Suppressor macrophage treated with lipopolysaccharide for 4 hours (primary cell): ENCODE results near the gene GNAI3.

ENCODE experiments used
- DNase-seq: peaks from one replicate; pipeline ENCODE4 v3.0.0-alpha.2; 2020

GNAI3 gene

GRCh38 chr1:109527098-109527811, 21.2 kb upstream of the GNAI3 start:
- no peak for DNase-seq

- no peak for DNase-seq
These were observed 20.3 kb upstream of the GNAI3 start for GRCh38 chr1:109527846-109528695.

- no peak for DNase-seq
These were observed 19.7 kb upstream of the GNAI3 start for GRCh38 chr1:109528712-109529111.

GRCh38 chr1:109529881-109530456, 18.4 kb upstream of the GNAI3 start:
- no peak for DNase-seq

GRCh38 chr1:109530457-109531087, 17.8 kb upstream of the GNAI3 start:
- DNase-seq = no peak

- DNase-seq = no peak
These were observed 17.0 kb upstream of the GNAI3 start for GRCh38 chr1:109531380-109531779.

GRCh38 chr1:109531826-109532364, 16.5 kb upstream of the GNAI3 start:
- DNase-seq = no peak

- peak; percentile 85 for DNase-seq
These were observed 15.9 kb upstream of the GNAI3 start for GRCh38 chr1:109532365-109533136.

GRCh38 chr1:109534307-109534858, 14.0 kb upstream of the GNAI3 start:
- no peak for DNase-seq

GRCh38 chr1:109535481-109535880, 12.9 kb upstream of the GNAI3 start:
- DNase-seq = no peak

- DNase-seq = no peak
These were observed 12.4 kb upstream of the GNAI3 start for GRCh38 chr1:109535971-109536491.

GRCh38 chr1:109537450-109538178, 10.8 kb upstream of the GNAI3 start:
- DNase-seq = no peak

GRCh38 chr1:109538827-109539555, 9.4 kb upstream of the GNAI3 start:
- no peak for DNase-seq

- no peak for DNase-seq
These were observed 8.7 kb upstream of the GNAI3 start, which contains the start of gene GPR61 for GRCh38 chr1:109539676-109540075. Gene GPR61 (plus strand): TSS chr1:109539872. CDS start chr1:109543023, 3,151 bp downstream.

GRCh38 chr1:109541102-109541501, 7.3 kb upstream of the GNAI3 start:
- DNase-seq = no peak

- DNase-seq = no peak
These were observed 5.8 kb upstream of the GNAI3 start for GRCh38 chr1:109542657-109543056.

- no peak for DNase-seq
These were observed 5.0 kb upstream of the GNAI3 start for GRCh38 chr1:109543283-109543987.

- no peak for DNase-seq
These were observed 4.3 kb upstream of the GNAI3 start for GRCh38 chr1:109543988-109544735.
